ENCODE data around the gene MRC2. TPM values are rescaled to one million over a fixed set of nuclear protein-coding genes. Genes with fewer than 3 reads are reported as not detected.
A peak's percentile ranks its signal among the peaks of the same experiment; 100 is the strongest.

Gene MRC2
- total RNA-seq, 2 donors from 2014 or later = 34.2 to 73.7 TPM

DNA sequence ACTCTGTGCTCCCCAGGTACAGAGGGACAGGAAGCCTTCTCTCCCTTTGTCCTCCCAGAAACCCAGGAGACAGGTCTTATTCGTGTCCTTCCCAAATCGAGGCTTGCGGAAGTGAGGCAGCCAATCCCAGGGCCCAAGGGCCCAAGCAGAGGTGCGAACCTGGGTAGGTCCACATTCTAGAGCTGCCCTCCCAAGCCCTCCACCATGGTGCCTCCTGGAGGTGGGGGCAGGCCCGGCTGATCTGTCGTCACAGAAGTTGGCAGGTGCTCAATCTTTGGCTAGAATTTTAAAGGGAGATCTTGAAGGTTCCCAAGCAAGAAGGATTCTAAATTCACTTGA, 21.5 kb downstream of the MRC2 start:
- no peak for TF ChIP-seq CTCF (IDR thresholded peaks at IDR 0.05)
- TF ChIP-seq POLR2A (IDR thresholded peaks at IDR 0.05) = no peak
- TF ChIP-seq POLR2AphosphoS5 (IDR thresholded peaks at IDR 0.05) = no peak
- H3K4me1 ChIP-seq (replicated peaks) = peaks cover 5% of the 10 kb centered on the region
- DNase-seq (ENCODE audit: low spot score) = no peak
- H3K27me3 ChIP-seq (replicated peaks; ENCODE audit: insufficient read depth) = no peaks in the 10 kb centered on the region
- WGBS = 66% methylated on average over 6 of the region's 6 CpGs
- no peak overlapping the region for H3K4me3 ChIP-seq
- H3K27ac ChIP-seq = no peak overlapping the region
- no peaks in the 10 kb centered on the region for H3K9me3 ChIP-seq
- intact Hi-C loops (cut with DNase I) = no loop called here
- H3K36me3 ChIP-seq = no peaks in the 10 kb centered on the region

GRCh38 chr17:62649570-62649969, 22.1 kb downstream of the MRC2 start:
- Histone ChIP-seq H3K36me3 (no peaks in the 10 kb centered on the region), H3K9me3 (no peaks in the 10 kb centered on the region), H3K4me3 (no peak overlapping the region), H3K27me3 (replicated peaks; ENCODE audit: insufficient read depth) (no peaks in the 10 kb centered on the region), H3K4me1 (replicated peaks) (peaks cover 5% of the 10 kb centered on the region), H3K27ac (no peak overlapping the region)
- WGBS = 97% methylated on average over 7 of the region's 7 CpGs
- TF ChIP-seq POLR2AphosphoS5 (IDR thresholded peaks at IDR 0.05) = no peak
- no peak for TF ChIP-seq CTCF (IDR thresholded peaks at IDR 0.05)
- no peak for TF ChIP-seq POLR2A (IDR thresholded peaks at IDR 0.05)
- intact Hi-C loops (cut with DNase I) = no loop called here
- DNase-seq (ENCODE audit: low spot score) = no peak

DNA sequence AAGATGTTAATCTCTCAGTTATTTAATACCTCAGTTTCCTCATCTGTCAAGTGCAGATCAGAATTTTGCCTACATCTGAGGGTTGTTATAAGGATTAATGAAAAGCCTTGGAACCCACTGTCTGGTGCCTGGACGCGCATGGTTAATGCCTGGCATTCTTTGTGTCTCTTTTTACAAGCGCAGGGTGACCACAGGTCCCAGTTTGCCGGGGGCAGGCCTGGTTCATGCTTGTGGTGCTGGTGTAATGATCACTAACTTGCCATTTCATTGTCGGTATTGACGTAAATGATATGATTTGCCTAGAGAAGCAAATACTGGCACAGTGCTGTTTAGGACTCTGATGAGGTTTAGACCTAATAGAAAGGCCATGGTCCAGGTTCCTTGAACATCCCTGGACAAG, 23.1 kb downstream of the MRC2 start:
- no peaks in the 10 kb centered on the region for H3K27me3 ChIP-seq (replicated peaks; ENCODE audit: insufficient read depth)
- WGBS = 77% methylated on average over 6 of the region's 6 CpGs
- no peaks in the 10 kb centered on the region for H3K36me3 ChIP-seq
- H3K4me3 ChIP-seq = no peak overlapping the region
- intact Hi-C loops (cut with DNase I) = no loop called here
- no peaks in the 10 kb centered on the region for H3K9me3 ChIP-seq
- H3K27ac ChIP-seq = no peak overlapping the region
- peaks cover 5% of the 10 kb centered on the region for H3K4me1 ChIP-seq (replicated peaks)
- no peak for TF ChIP-seq CTCF (IDR thresholded peaks at IDR 0.05)
- no peak for TF ChIP-seq POLR2A (IDR thresholded peaks at IDR 0.05)
- no peak for TF ChIP-seq POLR2AphosphoS5 (IDR thresholded peaks at IDR 0.05)
- no peak for DNase-seq (ENCODE audit: low spot score)

DNA sequence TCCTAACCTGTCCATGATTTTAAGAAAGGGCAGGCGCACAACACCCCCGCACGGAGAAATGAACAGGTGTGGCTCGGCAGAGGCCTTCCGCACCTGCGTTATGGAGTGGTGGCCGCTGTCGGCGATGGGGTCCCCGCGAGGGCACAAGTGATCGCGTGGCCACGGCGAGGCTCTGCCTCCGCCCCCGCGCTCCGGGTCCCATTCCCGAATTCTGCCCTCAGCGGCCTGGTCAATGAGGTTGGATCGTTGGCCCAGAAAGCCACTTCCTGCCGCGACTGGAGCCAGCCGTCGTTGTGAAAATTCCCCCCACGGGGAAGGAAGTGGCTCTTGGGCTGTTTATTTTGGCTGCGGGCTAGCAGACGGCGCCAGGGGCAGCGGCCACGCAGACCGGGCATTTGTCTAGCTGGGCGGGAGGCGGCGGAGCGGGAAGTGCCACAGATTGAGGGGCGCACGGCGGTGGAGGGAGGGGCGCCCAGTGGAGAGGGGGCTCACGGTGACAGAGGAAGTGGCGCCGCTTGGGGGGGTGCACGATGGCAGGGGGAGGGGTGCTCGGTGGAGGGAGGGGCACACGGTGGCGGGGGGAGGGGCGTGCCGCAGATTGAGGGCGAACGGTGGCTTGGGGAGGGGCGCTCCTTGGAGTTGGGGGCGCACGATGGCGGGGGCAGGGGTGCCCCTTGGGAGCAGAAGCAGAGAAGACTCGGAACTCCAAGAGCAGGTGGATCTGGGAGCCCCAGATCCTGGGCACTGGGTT, 25.0 kb downstream of the MRC2 start:
- 4% methylated on average over 37 of the region's 57 CpGs for WGBS
- H3K4me3 ChIP-seq = peak overlapping the region; percentile 34 to 39
- intact Hi-C loops (cut with DNase I) = loop anchor here (2.0 kb wide), 1 partner anchor 26 kb away; the partner anchor contains the start of gene MRC2
- TF ChIP-seq CTCF (IDR thresholded peaks at IDR 0.05) = no peak
- TF ChIP-seq POLR2AphosphoS5 (IDR thresholded peaks at IDR 0.05) = peak; percentile 43
- TF ChIP-seq POLR2A (IDR thresholded peaks at IDR 0.05) = peak; percentile 11
- peaks cover 5% of the 10 kb centered on the region for H3K4me1 ChIP-seq (replicated peaks)
- H3K36me3 ChIP-seq = no peaks in the 10 kb centered on the region
- no peak for DNase-seq (ENCODE audit: low spot score)
- H3K27me3 ChIP-seq (replicated peaks; ENCODE audit: insufficient read depth) = no peaks in the 10 kb centered on the region
- H3K9me3 ChIP-seq = no peaks in the 10 kb centered on the region
- H3K27ac ChIP-seq = peak overlapping the region; percentile 72 to 76

Data from prostate gland (tissue), 2 donors.